ENCODE measurements around the gene SDHB. TPM values are rescaled to one million over a fixed set of nuclear protein-coding genes. Genes with fewer than 3 reads are reported as not detected.

SDHB gene
- polyA plus RNA-seq, 1 of the 3 experiments (the other 2 are of a cell fraction): 128 TPM

DNA sequence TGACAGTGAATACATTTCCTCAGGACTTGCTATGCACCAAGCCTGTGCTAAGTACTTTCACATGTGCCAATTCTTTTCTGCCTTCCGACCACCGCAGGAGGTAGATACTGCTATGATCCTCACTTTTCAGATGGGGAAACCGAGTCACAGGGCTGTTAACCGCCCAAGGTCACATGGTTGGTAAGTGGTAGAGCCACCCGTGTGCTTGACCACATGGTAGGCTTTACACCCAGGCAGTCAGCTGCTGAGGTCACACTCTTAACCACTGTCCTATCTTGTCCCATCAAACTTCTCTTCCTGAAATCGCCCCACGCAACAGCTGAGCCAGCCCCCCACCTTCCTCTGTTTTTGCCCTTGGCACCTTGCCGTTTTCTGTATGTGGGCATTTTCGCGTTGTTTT, 31.0 kb upstream of the SDHB start:
- Histone ChIP-seq H2AFZ (ENCODE audit: low read depth) (no peak overlapping the region), H3K4me1 (ENCODE audit: control insufficient read depth in 1 of 2, insufficient read depth in 2 of 2, low read depth in 1 of 2, low read length in 1 of 2) (no peaks in the 10 kb centered on the region), H3K4me3 (ENCODE audit: low read depth in 2 of 2, low read length in 1 of 2) (no peak overlapping the region), H3K9ac (no peak overlapping the region), H3K36me3 (replicated peaks in 1 of 2; ENCODE audit: control insufficient read depth in 1 of 2, insufficient read depth in 2 of 2, low read length in 1 of 2) (no peaks in the 10 kb centered on the region), H3K79me2 (ENCODE audit: insufficient read depth) (no peaks in the 10 kb centered on the region), H3K27me3 (ENCODE audit: insufficient read depth) (no peaks in the 10 kb centered on the region; the same call in 1 of the 2 replicates), H3F3A (replicated peaks; ENCODE audit: insufficient read depth) (no peaks in the 10 kb centered on the region), H3K27ac (ENCODE audit: low read depth in 2 of 2, low read length in 1 of 2) (no peak overlapping the region), H3K9me3 (no peaks in the 10 kb centered on the region), H3K9me2 (no peaks in the 10 kb centered on the region), H3K4me2 (no peak overlapping the region), H4K20me1 (ENCODE audit: insufficient read depth) (no peaks in the 10 kb centered on the region)
- DNase-seq: no peak
- 52% methylated on average over 10 of the region's 10 CpGs for WGBS (ENCODE audit: low lambda C conversion rate)
- TF ChIP-seq YY1 (IDR thresholded peaks at IDR 0.05; ENCODE audit: low read depth) (no peak), EZH2phosphoT487 (IDR thresholded peaks at IDR 0.05; ENCODE audit: borderline replicate concordance, low read depth) (no peak), GATA2 (CRISPR knock-in tag; IDR thresholded peaks at IDR 0.05) (no peak), CHD2 (IDR thresholded peaks at IDR 0.05; ENCODE audit: low read length, partially characterized antibody) (no peak), RXRA (IDR thresholded peaks at IDR 0.05; ENCODE audit: borderline replicate concordance, low read depth) (no peak), RFX5 (IDR thresholded peaks at IDR 0.05; ENCODE audit: low read length) (no peak), ELF1 (IDR thresholded peaks at IDR 0.05) (no peak), TCF12 (IDR thresholded peaks at IDR 0.05) (no peak), FOSL2 (IDR thresholded peaks at IDR 0.05; ENCODE audit: borderline replicate concordance, low read depth) (no peak)
- ChIA-PET POLR2A (no interaction called here), CTCF (no interaction called here)

DNA sequence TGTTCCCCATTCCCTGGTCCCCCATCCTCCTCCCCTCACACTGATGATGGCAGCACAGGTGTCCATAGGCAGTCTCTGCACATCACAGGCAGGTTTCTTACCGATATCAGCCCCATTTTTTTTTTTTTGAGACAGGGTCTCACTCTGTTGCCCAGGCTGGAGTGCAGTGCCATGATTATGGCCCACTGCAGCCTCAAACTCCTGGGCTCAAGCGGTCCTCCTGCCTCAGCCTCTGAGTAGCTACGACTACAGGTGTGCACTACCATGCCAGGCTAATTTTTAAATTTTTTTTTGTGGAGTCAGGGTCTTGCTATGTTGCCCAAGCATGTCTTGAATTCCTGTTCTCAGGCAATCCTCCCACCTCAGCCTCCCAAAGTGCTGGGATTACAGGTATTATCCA, 28.9 kb upstream of the SDHB start:
- Histone ChIP-seq H3K4me1 (ENCODE audit: control insufficient read depth in 1 of 2, insufficient read depth in 2 of 2, low read depth in 1 of 2, low read length in 1 of 2) (no peaks in the 10 kb centered on the region), H3F3A (replicated peaks; ENCODE audit: insufficient read depth) (no peaks in the 10 kb centered on the region), H2AFZ (ENCODE audit: low read depth) (no peak overlapping the region), H3K4me2 (no peak overlapping the region), H3K9ac (no peak overlapping the region), H3K4me3 (ENCODE audit: low read depth in 2 of 2, low read length in 1 of 2) (no peak overlapping the region), H3K36me3 (replicated peaks in 1 of 2; ENCODE audit: control insufficient read depth in 1 of 2, insufficient read depth in 2 of 2, low read length in 1 of 2) (no peaks in the 10 kb centered on the region), H4K20me1 (ENCODE audit: insufficient read depth) (no peaks in the 10 kb centered on the region), H3K9me2 (no peaks in the 10 kb centered on the region), H3K79me2 (ENCODE audit: insufficient read depth) (no peaks in the 10 kb centered on the region), H3K9me3 (no peaks in the 10 kb centered on the region), H3K27me3 (ENCODE audit: insufficient read depth) (no peaks in the 10 kb centered on the region; the same call in 1 of the 2 replicates), H3K27ac (ENCODE audit: low read depth in 2 of 2, low read length in 1 of 2) (no peak overlapping the region)
- ChIA-PET CTCF (no interaction called here), POLR2A (no interaction called here)
- DNase-seq: no peak
- 63% methylated on average over 3 of the region's 3 CpGs for WGBS (ENCODE audit: low lambda C conversion rate)
- no peak for TF ChIP-seq TAF1 (IDR thresholded peaks at IDR 0.05; ENCODE audit: borderline replicate concordance, low read depth, low read length)
- TF ChIP-seq TCF12 (IDR thresholded peaks at IDR 0.05): no peak
- no peak for TF ChIP-seq TEAD4 (IDR thresholded peaks at IDR 0.05; ENCODE audit: borderline replicate concordance, insufficient read depth)
- no peak for TF ChIP-seq REST (IDR thresholded peaks at IDR 0.05; ENCODE audit: low read depth, low read length)
- no peak for TF ChIP-seq JUND (IDR thresholded peaks at IDR 0.05)
